HUES48 (cell line): Measurements from ENCODE around the gene ACTR1B.
"Not testable (repeated sequence)": the region's sequence is repeated elsewhere in the genome, so short reads cannot be mapped to it uniquely, and the experiment has no call there.

ENCODE experiments used
- H3K27ac ChIP-seq: one replicate; pipeline ENCODE4 v1.7.0; 2013; ENCODE audit warnings: low read depth, low read length, inconsistent platforms
- H3K27me3 ChIP-seq: 2 replicates; pipeline ENCODE4 v1.6.1; 2013; ENCODE audit warnings: mild to moderate bottlenecking, low read length; ENCODE audit not compliant: control insufficient read depth, insufficient read depth
- H3K36me3 ChIP-seq: 2 replicates; pipeline ENCODE4 v1.6.1; 2013; ENCODE audit warnings: low read length; ENCODE audit not compliant: control insufficient read depth, insufficient read depth
- H3K4me1 ChIP-seq: 2 replicates; pipeline ENCODE4 v1.6.1; 2013; ENCODE audit warnings: mild to moderate bottlenecking, low read length; ENCODE audit not compliant: control insufficient read depth, insufficient read depth
- H3K4me3 ChIP-seq: 2 replicates; pipeline ENCODE4 v1.5.1; 2013; ENCODE audit warnings: mild to moderate bottlenecking, low read depth, low read length
- H3K9ac ChIP-seq: 2 replicates; pipeline ENCODE4 v1.6.1; 2013; ENCODE audit warnings: mild to moderate bottlenecking, low read depth, low read length, moderate library complexity
- H3K9me3 ChIP-seq: 2 replicates; pipeline ENCODE4 v1.6.1; 2013; ENCODE audit warnings: low read length; ENCODE audit not compliant: control insufficient read depth, insufficient read depth

ACTR1B gene

GRCh38 chr2:97645112-97645694 lies 18.6 kb downstream of the ACTR1B start:
- Histone ChIP-seq H3K27me3 (no peaks in the 10 kb centered on the region), H3K9ac (peak overlapping the region; percentile 58; the same call in 1 of the 2 replicates), H3K4me1 (peaks cover 5% of the 10 kb centered on the region; the same call in 1 of the 2 replicates), H3K9me3 (no peaks in the 10 kb centered on the region), H3K4me3 (peak overlapping the region; percentile 98), H3K27ac (peak overlapping the region; percentile 97), H3K36me3 (peaks cover 25% of the 10 kb centered on the region)

GRCh38 chr2:97644023-97644717 lies 19.7 kb downstream of the ACTR1B start:
- Histone ChIP-seq H3K4me1 (peaks cover 5% of the 10 kb centered on the region; the same call in 1 of the 2 replicates), H3K27me3 (no peaks in the 10 kb centered on the region), H3K36me3 (peaks cover 24% of the 10 kb centered on the region), H3K27ac (no peak overlapping the region), H3K9ac (no peak overlapping the region), H3K4me3 (no peak overlapping the region), H3K9me3 (no peaks in the 10 kb centered on the region)

GRCh38 chr2:97626049-97626430 lies 37.8 kb downstream of the ACTR1B start:
- not testable (repeated sequence) for H3K27me3 ChIP-seq, H3K9me3 ChIP-seq, H3K36me3 ChIP-seq, H3K27ac ChIP-seq, H3K4me3 ChIP-seq, H3K4me1 ChIP-seq, H3K9ac ChIP-seq

DNA sequence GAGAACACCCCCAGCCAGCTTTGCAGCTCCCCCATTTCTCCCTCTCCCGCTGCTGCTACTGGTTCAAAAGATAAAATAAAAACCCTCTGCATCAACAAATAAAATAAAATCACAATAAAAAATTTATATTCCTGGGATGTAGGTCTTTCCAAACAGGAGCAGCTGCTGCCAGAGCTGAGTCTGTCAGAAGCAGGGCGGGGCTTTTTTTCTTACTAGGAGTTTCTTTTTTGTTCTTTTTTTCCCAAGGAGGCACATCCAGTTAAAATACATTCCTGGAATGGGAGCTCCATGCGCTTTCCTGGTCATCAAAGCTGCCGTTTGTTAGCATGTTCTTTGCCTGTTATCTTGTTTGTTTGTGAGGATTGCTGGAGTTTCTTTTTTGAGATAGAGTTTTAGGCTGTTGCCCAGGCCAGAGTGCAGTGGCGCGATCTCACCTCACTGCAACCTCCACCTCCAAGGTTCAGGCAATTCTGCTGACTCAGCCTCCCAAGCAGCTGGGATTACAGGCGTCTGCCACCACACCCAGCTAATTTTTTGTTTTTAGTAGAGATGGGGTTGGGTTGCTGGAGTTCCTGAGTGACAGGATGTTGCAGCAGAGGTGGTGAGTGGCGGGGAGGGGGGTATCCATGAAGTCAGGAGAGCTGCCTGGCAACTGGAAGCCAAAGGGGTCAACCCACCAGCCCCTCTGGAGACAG lies 38.3 kb downstream of the ACTR1B start:
- not testable (repeated sequence) for H3K4me3 ChIP-seq, H3K4me1 ChIP-seq, H3K36me3 ChIP-seq, H3K9me3 ChIP-seq, H3K9ac ChIP-seq, H3K27ac ChIP-seq, H3K27me3 ChIP-seq

- H3K9ac ChIP-seq, H3K27me3 ChIP-seq, H3K27ac ChIP-seq, H3K4me3 ChIP-seq, H3K36me3 ChIP-seq, H3K4me1 ChIP-seq, H3K9me3 ChIP-seq: not testable (repeated sequence)
These were observed 40.9 kb downstream of the ACTR1B start for GRCh38 chr2:97622976-97623375.

DNA sequence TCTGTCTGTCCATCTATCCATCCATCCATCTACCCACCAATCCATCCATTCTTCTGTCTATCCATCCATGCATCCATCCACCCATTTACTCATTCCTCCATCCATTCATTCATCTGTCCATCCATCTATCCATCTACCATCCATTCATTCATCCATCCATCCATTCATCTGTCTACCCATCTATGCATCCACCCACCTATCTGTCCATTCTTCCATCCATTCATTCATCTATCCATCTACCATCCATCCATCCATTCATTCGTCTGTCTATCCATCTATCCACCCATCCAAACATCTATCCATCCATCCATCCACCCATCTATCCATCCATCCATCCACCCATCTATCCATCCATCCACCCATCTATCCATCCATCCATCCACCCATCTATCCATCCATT lies 43.4 kb downstream of the ACTR1B start:
- H3K9ac ChIP-seq, H3K27ac ChIP-seq, H3K4me3 ChIP-seq, H3K36me3 ChIP-seq, H3K9me3 ChIP-seq, H3K27me3 ChIP-seq, H3K4me1 ChIP-seq: not testable (repeated sequence)

- not testable (repeated sequence) for H3K36me3 ChIP-seq, H3K9ac ChIP-seq, H3K4me3 ChIP-seq, H3K9me3 ChIP-seq, H3K27ac ChIP-seq, H3K4me1 ChIP-seq, H3K27me3 ChIP-seq
These were observed 44.7 kb downstream of the ACTR1B start for GRCh38 chr2:97618939-97619827.

GRCh38 chr2:97617911-97618310 lies 45.9 kb downstream of the ACTR1B start:
- Histone ChIP-seq H3K9ac (no peak overlapping the region), H3K27me3 (no peaks in the 10 kb centered on the region), H3K4me3 (no peak overlapping the region)

DNA sequence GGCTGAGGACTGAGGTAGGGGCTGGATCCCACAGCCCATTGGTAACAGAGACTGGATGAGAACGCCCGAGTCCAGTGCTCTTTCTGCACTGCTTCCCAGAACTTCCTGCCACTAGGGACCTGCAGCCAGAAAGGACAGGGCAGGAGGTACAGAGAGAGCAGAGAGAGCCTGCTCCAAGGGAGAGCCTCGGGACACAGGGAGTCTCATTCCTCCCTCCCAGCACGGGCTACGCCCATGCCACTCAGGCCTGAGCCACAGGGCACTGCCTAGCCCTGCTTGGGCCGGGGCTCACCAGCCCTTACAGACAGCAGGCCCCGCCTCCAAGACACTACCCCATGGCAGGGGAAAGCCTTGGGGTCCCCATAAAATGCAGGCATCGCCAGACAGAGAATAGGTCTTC lies 48.1 kb downstream of the ACTR1B start:
- not testable (repeated sequence) for H3K4me3 ChIP-seq, H3K9ac ChIP-seq

More at GRCh38 chr2:97617911-97618310, 45.9 kb downstream of the ACTR1B start:
- H3K4me1 ChIP-seq = no peaks in the 10 kb centered on the region
- no peaks in the 10 kb centered on the region for H3K9me3 ChIP-seq
- no peaks in the 10 kb centered on the region for H3K36me3 ChIP-seq
- H3K27ac ChIP-seq = no peak overlapping the region

GRCh38 chr2:97611895-97612294 lies 51.9 kb downstream of the ACTR1B start:
- H3K4me1 ChIP-seq, H3K9me3 ChIP-seq, H3K36me3 ChIP-seq, H3K27ac ChIP-seq, H3K4me3 ChIP-seq, H3K9ac ChIP-seq, H3K27me3 ChIP-seq: not testable (repeated sequence)

More for the DNA sequence above, 48.1 kb downstream of the ACTR1B start:
- H3K9me3 ChIP-seq, H3K27ac ChIP-seq, H3K4me1 ChIP-seq, H3K36me3 ChIP-seq, H3K27me3 ChIP-seq: not testable (repeated sequence)
